Liver (tissue), 9 donors: ENCODE data around the gene GANC. TPM values are rescaled to one million over a fixed set of nuclear protein-coding genes. Genes with fewer than 3 reads are reported as not detected.

Source experiments
- DNase-seq: peaks from one replicate; pipeline ENCODE4 v3.0.0-alpha.2; 2017; ENCODE audit warnings: low spot score
- H3K27ac ChIP-seq, 2 donors: one replicate each; pipeline ENCODE4 v1.7.0; 2013; ENCODE audit warnings: inconsistent platforms in 2 of 2, low read length in 2 of 2, control low read depth in 1 of 2, low read depth in 1 of 2, mild to moderate bottlenecking in 1 of 2
- H3K27me3 ChIP-seq, 4 donors: one replicate each; pipeline versions ENCODE4 v1.6.1 to v1.7.0; 2013; ENCODE audit warnings: low read length in 3 of 4, inconsistent platforms in 1 of 4, mild to moderate bottlenecking in 1 of 4, moderate library complexity in 1 of 4; ENCODE audit not compliant: control insufficient read depth in 4 of 4, insufficient read depth in 4 of 4
- H3K36me3 ChIP-seq, 4 donors: one replicate each; pipeline versions ENCODE4 v1.6.1 to v1.7.0; 2013; ENCODE audit warnings: low read length in 3 of 4, mild to moderate bottlenecking in 3 of 4, low read depth in 1 of 4, moderate library complexity in 1 of 4; ENCODE audit not compliant: control insufficient read depth in 4 of 4, insufficient read depth in 3 of 4
- H3K4me1 ChIP-seq, 4 donors: one replicate each; pipeline versions ENCODE4 v1.6.1 to v1.7.0; 2013; ENCODE audit warnings: low read length in 3 of 4, mild to moderate bottlenecking in 3 of 4, moderate library complexity in 1 of 4; ENCODE audit not compliant: control insufficient read depth in 4 of 4, insufficient read depth in 4 of 4
- H3K4me3 ChIP-seq, 3 donors: one replicate each; pipeline versions ENCODE4 v1.6.1 to v1.7.0; 2013; ENCODE audit warnings: low read length in 3 of 3, control low read depth in 1 of 3, low read depth in 1 of 3, mild to moderate bottlenecking in 1 of 3
- H3K9ac ChIP-seq, 2 donors: one replicate each; pipeline ENCODE4 v1.7.0; 2013; ENCODE audit warnings: low read length in 2 of 2, mild to moderate bottlenecking in 2 of 2, moderate library complexity in 2 of 2, control low read depth in 1 of 2, low read depth in 1 of 2
- H3K9me3 ChIP-seq, 4 donors: one replicate each; pipeline versions ENCODE4 v1.6.1 to v1.7.0; 2013; ENCODE audit warnings: low read length in 3 of 4; ENCODE audit not compliant: control insufficient read depth in 4 of 4
- ATF3 ChIP-seq: IDR thresholded peaks from 2 replicates; pipeline ENCODE4 v1.6.1; 2016; ENCODE audit warnings: antibody characterized with exemption
- CTCF ChIP-seq: fragments of 150-350 bp; IDR thresholded peaks from 2 replicates; pipeline ENCODE4 v1.5.1; 2017; ENCODE audit warnings: improper control_type of control experiment, low read depth, low read length; ENCODE audit not compliant: missing input control
- FOXA1 ChIP-seq: IDR thresholded peaks from 2 replicates; pipeline ENCODE4 v1.6.1; 2016; ENCODE audit warnings: antibody characterized with exemption
- FOXA2 ChIP-seq: IDR thresholded peaks from 2 replicates; pipeline ENCODE4 v1.6.1; 2016; ENCODE audit warnings: antibody characterized with exemption
- GABPA ChIP-seq, 2 donors: IDR thresholded peaks in 1 of 2; conservative IDR thresholded peaks in 1 of 2; 2 replicates each; pipeline ENCODE4 v1.6.1; 2016; ENCODE audit warnings: antibody characterized with exemption in 2 of 2, mild to moderate bottlenecking in 1 of 2, moderate library complexity in 1 of 2
- HNF4A ChIP-seq, 2 donors: conservative IDR thresholded peaks; 2 replicates each; pipeline ENCODE4 v1.6.1; 2016; ENCODE audit warnings: antibody characterized with exemption in 2 of 2, mild to moderate bottlenecking in 2 of 2
- HNF4G ChIP-seq: IDR thresholded peaks from 2 replicates; pipeline ENCODE4 v1.6.1; 2016; ENCODE audit warnings: antibody characterized with exemption
- JUND ChIP-seq, 2 donors: IDR thresholded peaks; 2 replicates each; pipeline ENCODE4 v1.6.1; 2016; ENCODE audit warnings: antibody characterized with exemption in 2 of 2
- MAX ChIP-seq: IDR thresholded peaks from 2 replicates; pipeline ENCODE4 v1.6.1; 2016; ENCODE audit warnings: antibody characterized with exemption
- NR2F2 ChIP-seq: IDR thresholded peaks from 2 replicates; pipeline ENCODE4 v1.6.1; 2016; ENCODE audit warnings: antibody characterized with exemption
- RAD21 ChIP-seq, 2 donors: IDR thresholded peaks; 2 replicates each; pipeline ENCODE4 v1.6.1; 2016; ENCODE audit warnings: antibody characterized with exemption in 2 of 2, mild to moderate bottlenecking in 2 of 2
- REST ChIP-seq: IDR thresholded peaks from 2 replicates; pipeline ENCODE4 v1.6.1; 2016; ENCODE audit warnings: antibody characterized with exemption, mild to moderate bottlenecking
- RXRA ChIP-seq, 2 donors: IDR thresholded peaks; 2 replicates each; pipeline ENCODE4 v1.6.1; 2017 to 2018; ENCODE audit warnings: antibody characterized with exemption in 2 of 2, mild to moderate bottlenecking in 1 of 2
- SP1 ChIP-seq: IDR thresholded peaks from 2 replicates; pipeline ENCODE4 v1.6.1; 2018; ENCODE audit warnings: antibody characterized with exemption, mild to moderate bottlenecking
- TAF1 ChIP-seq: conservative IDR thresholded peaks from 2 replicates; pipeline ENCODE4 v1.6.1; 2016; ENCODE audit warnings: antibody characterized with exemption, mild to moderate bottlenecking
- YY1 ChIP-seq: IDR thresholded peaks from 2 replicates; pipeline ENCODE4 v1.6.1; 2016; ENCODE audit warnings: antibody characterized with exemption, mild to moderate bottlenecking
- ZBTB33 ChIP-seq: IDR thresholded peaks from 2 replicates; pipeline ENCODE4 v1.6.1; 2016; ENCODE audit warnings: antibody characterized with exemption
- WGBS: extraction: QIAGEN DNeasy Blood & Tissue Kit; methylation state at CpG from one replicate; pipeline ENCODE4 v1.1.7; 2013; 5-methylcytosine and 5-hydroxymethylcytosine counted together
- polyA plus RNA-seq, 2 donors: library from polyadenylated mRNA; stranded (reverse) in 1 of 2; unstranded in 1 of 2; fragments of 200-250 nt in 1 of 2; fragments of >200 nt in 1 of 2; fragmentation: Nextera tagmentation in 1 of 2; extraction: Ambion mirVana in 1 of 2; gene quantifications; one replicate each; pipeline versions ENCODE4 v1.2.1 to v1.2.3, GENCODE V29; 2013 to 2015
- total RNA-seq, 2 donors: library from RNA; depleted of rRNA; stranded (reverse); fragments of >200 nt; gene quantifications; one replicate each; pipeline ENCODE4 v1.2.3, GENCODE V29; 2014
- donor health status: healthy.
- donor health status: healthy.
- donor health status: healthy.
- donor health status: healthy.
- donor health status: healthy.

The GANC gene
- total and polyA plus RNA-seq, 4 donors = 4.8 to 28.9 (median 10.9) TPM

- DNase-seq = no peak
- no peaks in the 10 kb centered on the region for H3K27me3 ChIP-seq
- 85% methylated on average over 1 of the region's 1 CpG for WGBS
- H3K27ac ChIP-seq = no peak overlapping the region
- no peaks in the 10 kb centered on the region for H3K4me1 ChIP-seq
- no peak for TF ChIP-seq ZBTB33
- no peak for TF ChIP-seq HNF4A (conservative IDR thresholded peaks at IDR 0.05)
- TF ChIP-seq RAD21 (IDR thresholded peaks at IDR 0.05) = no peak
- no peak for TF ChIP-seq SP1
- no peak for TF ChIP-seq FOXA1
- TF ChIP-seq HNF4G = no peak
- TF ChIP-seq REST = no peak
- no peak for TF ChIP-seq JUND (IDR thresholded peaks at IDR 0.05)
- no peak for TF ChIP-seq MAX
- no peak for TF ChIP-seq FOXA2
- TF ChIP-seq YY1 = no peak
- TF ChIP-seq RXRA (IDR thresholded peaks at IDR 0.05) = no peak
- TF ChIP-seq CTCF = no peak
- TF ChIP-seq GABPA (IDR thresholded peaks at IDR 0.05 in 1 of 2, conservative IDR thresholded peaks at IDR 0.05 in 1 of 2) = no peak
- TF ChIP-seq TAF1 = no peak
- no peak overlapping the region for H3K9ac ChIP-seq
- H3K36me3 ChIP-seq = peaks cover 0 to 2% (median 0%) of the 10 kb centered on the region in 4 donors
- H3K9me3 ChIP-seq = peaks cover 0 to 6% (median 1%) of the 10 kb centered on the region in 4 donors
- H3K4me3 ChIP-seq = no peak overlapping the region
Measured at GRCh38 chr15:42373274-42373673, 100.3 kb downstream of the GANC start.

GRCh38 chr15:42373936-42374335, 100.9 kb downstream of the GANC start:
- H3K9me3 ChIP-seq = peaks cover 0 to 6% (median 1%) of the 10 kb centered on the region in 4 donors
- 93% methylated on average over 4 of the region's 4 CpGs for WGBS
- H3K27ac ChIP-seq = no peak overlapping the region
- no peaks in the 10 kb centered on the region for H3K4me1 ChIP-seq
- peaks cover 0 to 2% (median 0%) of the 10 kb centered on the region in 4 donors for H3K36me3 ChIP-seq
- H3K27me3 ChIP-seq = no peaks in the 10 kb centered on the region
- no peak overlapping the region for H3K9ac ChIP-seq
- no peak for DNase-seq
- H3K4me3 ChIP-seq = no peak overlapping the region
- TF ChIP-seq CTCF (no peak), SP1 (no peak), GABPA (IDR thresholded peaks at IDR 0.05 in 1 of 2, conservative IDR thresholded peaks at IDR 0.05 in 1 of 2) (no peak), ATF3 (no peak), FOXA1 (no peak), TAF1 (no peak), ZBTB33 (no peak), RAD21 (IDR thresholded peaks at IDR 0.05) (no peak), HNF4G (no peak), NR2F2 (no peak), YY1 (no peak)
